SK-N-SH (cell line): ENCODE results near the gene SPOCK3. TPM values are rescaled to one million over a fixed set of nuclear protein-coding genes. Genes with fewer than 3 reads are reported as not detected.

Source experiments
- CTCF ChIA-PET: fragments of 300-600, 350-600 bp; formaldehyde crosslinking; extraction: SDS; loops from one replicate; lab custom pipeline; 2021; lab: Yijun Ruan, JAX
- POLR2A ChIA-PET: fragments of 350-600 bp; sonication (Branson Sonifier 250); formaldehyde crosslinking; extraction: SDS; loops from one replicate; lab custom pipeline; 2020; ENCODE audit warnings: antibody characterized with exemption, inconsistent platforms; lab: Yijun Ruan, JAX
- DNase-seq: peaks from one replicate; pipeline ENCODE4 v3.0.0; 2012
- H2AFZ ChIP-seq: fragments of 200-600 bp; sonication (generic); 2 replicates; pipeline ENCODE4 v1.8.1; 2016; ENCODE audit warnings: antibody characterized with exemption, mild to moderate bottlenecking, low read depth
- H3F3A ChIP-seq: fragments of 200-600 bp; sonication (generic); replicated peaks from 2 replicates; pipeline ENCODE3; 2016; ENCODE audit warnings: antibody characterized with exemption, mild to moderate bottlenecking; ENCODE audit not compliant: insufficient read depth
- H3K27ac ChIP-seq, 2 experiments: fragments of 200-500 bp in 1 of 2; fragments of 200-600 bp in 1 of 2; sonication (Bioruptor generic) in 1 of 2; sonication (generic), shearing (Covaris generic) in 1 of 2; 2 replicates each; pipeline versions ENCODE4 v1.5.1 to v1.6.1; 2014 to 2016; ENCODE audit warnings: low read depth in 2 of 2, inconsistent platforms in 1 of 2, low read length in 1 of 2, mild to moderate bottlenecking in 1 of 2, mixed read lengths in 1 of 2
- H3K27me3 ChIP-seq: fragments of 200-600 bp; sonication (generic), shearing (Covaris generic); 2 replicates; pipeline ENCODE4 v1.6.1; 2016; ENCODE audit warnings: mixed run types; ENCODE audit not compliant: insufficient read depth
- H3K36me3 ChIP-seq, 2 experiments: fragments of 200-500 bp in 1 of 2; fragments of 200-600 bp in 1 of 2; sonication (Bioruptor generic) in 1 of 2; sonication (generic) in 1 of 2; replicated peaks in 1 of 2; 2 replicates each; pipeline versions ENCODE3 to v1.5.1; 2014 to 2016; ENCODE audit warnings: low read length in 1 of 2, mild to moderate bottlenecking in 1 of 2; ENCODE audit not compliant: insufficient read depth in 2 of 2, control insufficient read depth in 1 of 2
- H3K4me1 ChIP-seq, 2 experiments: fragments of 200-500 bp in 1 of 2; fragments of 200-600 bp in 1 of 2; sonication (Bioruptor generic) in 1 of 2; sonication (generic), shearing (Covaris generic) in 1 of 2; 2 replicates each; pipeline versions ENCODE4 v1.5.1 to v1.6.1; 2014 to 2016; ENCODE audit warnings: low read depth in 1 of 2, low read length in 1 of 2, mixed run types in 1 of 2; ENCODE audit not compliant: insufficient read depth in 2 of 2, control insufficient read depth in 1 of 2
- H3K4me2 ChIP-seq: fragments of 200-600 bp; sonication (generic), shearing (Covaris generic); 2 replicates; pipeline ENCODE4 v1.6.1; 2017; ENCODE audit warnings: mixed run types
- H3K4me3 ChIP-seq, 2 experiments: fragments of 200-500 bp in 1 of 2; fragments of 200-600 bp in 1 of 2; sonication (Bioruptor generic) in 1 of 2; sonication (generic), shearing (Covaris generic) in 1 of 2; 2 replicates each; pipeline versions ENCODE4 v1.5.1 to v1.8.1; 2014 to 2016; ENCODE audit warnings: low read depth in 2 of 2, inconsistent platforms in 1 of 2, low read length in 1 of 2, mild to moderate bottlenecking in 1 of 2, mixed read lengths in 1 of 2, moderate library complexity in 1 of 2
- H3K79me2 ChIP-seq: fragments of 200-600 bp; sonication (generic); 2 replicates; pipeline ENCODE4 v1.8.1; 2017; ENCODE audit warnings: mild to moderate bottlenecking; ENCODE audit not compliant: insufficient read depth
- H3K9ac ChIP-seq: fragments of 200-600 bp; sonication (generic); 2 replicates; pipeline ENCODE4 v1.6.1; 2017; ENCODE audit warnings: mixed run types
- H3K9me2 ChIP-seq: fragments of 200-600 bp; sonication (generic); 2 replicates; pipeline ENCODE4 v1.6.1; 2017; ENCODE audit warnings: mixed run types
- H3K9me3 ChIP-seq: fragments of 200-600 bp; sonication (generic); 2 replicates; pipeline ENCODE4 v1.6.1; 2017; ENCODE audit warnings: mixed run types, mild to moderate bottlenecking, moderate library complexity
- H4K20me1 ChIP-seq: fragments of 200-600 bp; sonication (generic); 2 replicates; pipeline ENCODE4 v1.6.1; 2017; ENCODE audit warnings: mild to moderate bottlenecking, mixed run types; ENCODE audit not compliant: insufficient read depth
- CHD2 ChIP-seq: fragments of 150-350 bp; IDR thresholded peaks from 2 replicates; pipeline ENCODE4 v1.6.1; 2018; ENCODE audit warnings: low read length; ENCODE audit not compliant: partially characterized antibody
- ELF1 ChIP-seq: IDR thresholded peaks from 2 replicates; pipeline ENCODE4 v1.4.0; 2012
- EP300 ChIP-seq, 2 experiments: IDR thresholded peaks; 2 replicates each; pipeline versions ENCODE4 v1.4.0 to v1.6.1; 2012; ENCODE audit warnings: borderline replicate concordance in 1 of 2, low read depth in 1 of 2, low read length in 1 of 2
- FOSL2 ChIP-seq: IDR thresholded peaks from 2 replicates; pipeline ENCODE4 v1.4.0; 2012; ENCODE audit warnings: low read depth, mild to moderate bottlenecking, moderate library complexity, borderline replicate concordance
- FOXJ3 ChIP-seq: sonication (generic); formaldehyde crosslinking; IDR thresholded peaks from 2 replicates; pipeline ENCODE4 v1.5.1; 2020; ENCODE audit warnings: mild to moderate bottlenecking, missing genetic modification reagents
- JUND ChIP-seq: IDR thresholded peaks from 2 replicates; pipeline ENCODE4 v1.4.0; 2012
- MEF2A ChIP-seq: IDR thresholded peaks from 2 replicates; pipeline ENCODE4 v1.4.0; 2012; ENCODE audit warnings: low read depth, borderline replicate concordance
- NFIC ChIP-seq: IDR thresholded peaks from 2 replicates; pipeline ENCODE4 v1.4.0; 2012; ENCODE audit warnings: borderline replicate concordance
- NRF1 ChIP-seq: IDR thresholded peaks from 2 replicates; pipeline ENCODE4 v1.6.1; 2012; ENCODE audit warnings: low read depth, mild to moderate bottlenecking, low read length
- POLR2AphosphoS5 ChIP-seq: IDR thresholded peaks from 2 replicates; pipeline ENCODE4 v1.6.1; 2012; ENCODE audit warnings: low read depth, low read length
- RCOR1 ChIP-seq: fragments of 150-350 bp; IDR thresholded peaks from 2 replicates; pipeline ENCODE4 v1.6.1; 2017; ENCODE audit warnings: antibody characterized with exemption, low read length
- RXRA ChIP-seq: IDR thresholded peaks from 2 replicates; pipeline ENCODE4 v1.4.0; 2012; ENCODE audit warnings: low read depth, mild to moderate bottlenecking, borderline replicate concordance
- TEAD4 ChIP-seq: IDR thresholded peaks from 2 replicates; pipeline ENCODE4 v1.4.0; 2012; ENCODE audit warnings: mild to moderate bottlenecking, borderline replicate concordance; ENCODE audit not compliant: insufficient read depth
- WGBS: methylation state at CpG from one replicate; pipeline ENCODE4 v1.1.6; 2017; ENCODE audit warnings: low lambda C conversion rate; 5-methylcytosine and 5-hydroxymethylcytosine counted together
- polyA plus RNA-seq, 3 experiments: library from polyadenylated mRNA; depleted of rRNA; stranded (reverse); fragments of >200 nt; gene quantifications; 2 replicates each; pipeline ENCODE4 v1.2.3, GENCODE V29; 2012
- TF ChIP-seq, protein P1 (sequence below): fragments of 150-350 bp; IDR thresholded peaks from 2 replicates; pipeline ENCODE4 v1.6.1; 2016; ENCODE audit warnings: mild to moderate bottlenecking, low read depth, low read length
- TF ChIP-seq, protein P2 (sequence below): IDR thresholded peaks from 2 replicates; pipeline ENCODE4 v1.6.1; 2012; ENCODE audit warnings: mild to moderate bottlenecking, low read depth, low read length, moderate library complexity
- TF ChIP-seq, protein P3 (sequence below): fragments of 150-350 bp; IDR thresholded peaks from 2 replicates; pipeline ENCODE4 v1.6.1; 2017; ENCODE audit warnings: antibody characterized with exemption, low read length, low read depth, borderline replicate concordance
- TF ChIP-seq, protein P4 (sequence below): fragments of 200-600 bp; sonication (generic); IDR thresholded peaks from 2 replicates; pipeline ENCODE4 v1.6.1; 2017; ENCODE audit warnings: antibody characterized with exemption, mild to moderate bottlenecking, moderate library complexity
- TF ChIP-seq, protein P5 (sequence below): IDR thresholded peaks from 2 replicates; pipeline ENCODE4 v1.4.0; 2012; ENCODE audit warnings: low read depth

SPOCK3 gene
- polyA plus RNA-seq, 1 of the 3 experiments (the other 2 are of a cell fraction), result not detected

DNA sequence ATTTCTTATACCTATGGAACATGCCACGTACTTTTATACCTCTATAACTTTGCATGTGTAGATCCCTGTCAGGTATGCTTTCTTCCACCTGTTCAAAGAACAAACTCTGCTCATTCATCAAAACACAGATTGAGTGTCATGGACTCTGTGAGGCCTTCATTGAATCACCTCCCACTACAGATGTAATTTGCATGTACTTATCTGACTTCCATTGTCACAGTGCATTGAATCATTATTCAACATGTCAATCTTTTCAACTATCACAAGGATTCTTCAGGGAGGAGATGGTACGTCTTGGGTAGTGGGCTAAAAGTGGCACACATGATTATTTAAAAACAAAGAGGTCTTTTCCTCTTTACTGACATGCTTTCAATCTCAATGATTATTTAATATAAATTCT, 24.1 kb downstream of the SPOCK3 start:
- no peak overlapping the region for H3K27ac ChIP-seq
- no peak overlapping the region for H2AFZ ChIP-seq
- H3K4me2 ChIP-seq, result no peak overlapping the region
- no peaks in the 10 kb centered on the region for H4K20me1 ChIP-seq
- no peaks in the 10 kb centered on the region for H3K36me3 ChIP-seq
- no peak for DNase-seq
- no peak overlapping the region for H3K4me3 ChIP-seq
- WGBS, result 14% methylated on average over 2 of the region's 2 CpGs
- H3K4me1 ChIP-seq, result no peaks in the 10 kb centered on the region
- no peaks in the 10 kb centered on the region for H3K79me2 ChIP-seq
- H3K9me2 ChIP-seq, result no peaks in the 10 kb centered on the region
- POLR2A ChIA-PET, result no interaction called here
- H3K9me3 ChIP-seq, result no peaks in the 10 kb centered on the region
- H3K9ac ChIP-seq, result no peak overlapping the region
- TF ChIP-seq, protein P1, sequence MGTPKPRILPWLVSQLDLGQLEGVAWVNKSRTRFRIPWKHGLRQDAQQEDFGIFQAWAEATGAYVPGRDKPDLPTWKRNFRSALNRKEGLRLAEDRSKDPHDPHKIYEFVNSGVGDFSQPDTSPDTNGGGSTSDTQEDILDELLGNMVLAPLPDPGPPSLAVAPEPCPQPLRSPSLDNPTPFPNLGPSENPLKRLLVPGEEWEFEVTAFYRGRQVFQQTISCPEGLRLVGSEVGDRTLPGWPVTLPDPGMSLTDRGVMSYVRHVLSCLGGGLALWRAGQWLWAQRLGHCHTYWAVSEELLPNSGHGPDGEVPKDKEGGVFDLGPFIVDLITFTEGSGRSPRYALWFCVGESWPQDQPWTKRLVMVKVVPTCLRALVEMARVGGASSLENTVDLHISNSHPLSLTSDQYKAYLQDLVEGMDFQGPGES, result no peak
- no peak for TF ChIP-seq NFIC
- TF ChIP-seq CHD2, result no peak
- no peak for TF ChIP-seq FOSL2
- no peak for TF ChIP-seq TEAD4
- TF ChIP-seq, all 33 proteins: peak for 0
- Histone ChIP-seq H3K27me3 (no peaks in the 10 kb centered on the region), H3F3A (no peaks in the 10 kb centered on the region)
- CTCF ChIA-PET, result no interaction called here

DNA sequence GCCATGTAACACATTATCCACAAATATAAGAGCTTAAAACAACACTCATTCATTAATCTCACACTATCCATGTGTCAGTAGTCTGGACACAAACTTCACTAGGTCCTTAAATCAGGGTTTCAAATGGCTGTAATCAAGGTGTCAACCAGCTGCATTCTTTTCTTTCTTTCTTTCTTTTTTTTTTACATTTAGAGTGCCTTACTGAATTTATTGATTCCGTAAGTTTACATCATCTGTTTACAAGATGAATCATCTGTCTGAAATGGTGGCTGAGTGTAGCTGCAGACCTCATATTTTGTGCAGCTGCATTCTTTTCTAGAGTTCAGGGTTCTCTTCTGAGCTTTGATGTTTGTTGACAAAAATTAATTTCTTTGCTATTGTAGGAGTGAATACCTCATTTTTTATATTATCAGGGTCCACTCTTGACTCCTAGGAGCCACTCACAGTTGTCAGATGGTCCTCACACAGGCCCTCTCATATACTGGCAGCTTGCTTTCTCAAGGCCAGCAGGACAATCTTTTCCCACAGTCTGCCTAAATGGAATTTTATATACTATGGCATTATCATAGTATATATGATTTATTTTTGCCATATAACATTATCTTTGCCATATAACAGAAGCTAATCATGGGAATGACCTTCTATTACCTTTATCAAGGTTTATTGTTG, 37.8 kb downstream of the SPOCK3 start:
- CTCF ChIA-PET, result no interaction called here
- TF ChIP-seq, protein P2, sequence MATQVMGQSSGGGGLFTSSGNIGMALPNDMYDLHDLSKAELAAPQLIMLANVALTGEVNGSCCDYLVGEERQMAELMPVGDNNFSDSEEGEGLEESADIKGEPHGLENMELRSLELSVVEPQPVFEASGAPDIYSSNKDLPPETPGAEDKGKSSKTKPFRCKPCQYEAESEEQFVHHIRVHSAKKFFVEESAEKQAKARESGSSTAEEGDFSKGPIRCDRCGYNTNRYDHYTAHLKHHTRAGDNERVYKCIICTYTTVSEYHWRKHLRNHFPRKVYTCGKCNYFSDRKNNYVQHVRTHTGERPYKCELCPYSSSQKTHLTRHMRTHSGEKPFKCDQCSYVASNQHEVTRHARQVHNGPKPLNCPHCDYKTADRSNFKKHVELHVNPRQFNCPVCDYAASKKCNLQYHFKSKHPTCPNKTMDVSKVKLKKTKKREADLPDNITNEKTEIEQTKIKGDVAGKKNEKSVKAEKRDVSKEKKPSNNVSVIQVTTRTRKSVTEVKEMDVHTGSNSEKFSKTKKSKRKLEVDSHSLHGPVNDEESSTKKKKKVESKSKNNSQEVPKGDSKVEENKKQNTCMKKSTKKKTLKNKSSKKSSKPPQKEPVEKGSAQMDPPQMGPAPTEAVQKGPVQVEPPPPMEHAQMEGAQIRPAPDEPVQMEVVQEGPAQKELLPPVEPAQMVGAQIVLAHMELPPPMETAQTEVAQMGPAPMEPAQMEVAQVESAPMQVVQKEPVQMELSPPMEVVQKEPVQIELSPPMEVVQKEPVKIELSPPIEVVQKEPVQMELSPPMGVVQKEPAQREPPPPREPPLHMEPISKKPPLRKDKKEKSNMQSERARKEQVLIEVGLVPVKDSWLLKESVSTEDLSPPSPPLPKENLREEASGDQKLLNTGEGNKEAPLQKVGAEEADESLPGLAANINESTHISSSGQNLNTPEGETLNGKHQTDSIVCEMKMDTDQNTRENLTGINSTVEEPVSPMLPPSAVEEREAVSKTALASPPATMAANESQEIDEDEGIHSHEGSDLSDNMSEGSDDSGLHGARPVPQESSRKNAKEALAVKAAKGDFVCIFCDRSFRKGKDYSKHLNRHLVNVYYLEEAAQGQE, result no peak
- TF ChIP-seq ELF1, result no peak
- no peak for TF ChIP-seq NFIC
- TF ChIP-seq, protein P3, sequence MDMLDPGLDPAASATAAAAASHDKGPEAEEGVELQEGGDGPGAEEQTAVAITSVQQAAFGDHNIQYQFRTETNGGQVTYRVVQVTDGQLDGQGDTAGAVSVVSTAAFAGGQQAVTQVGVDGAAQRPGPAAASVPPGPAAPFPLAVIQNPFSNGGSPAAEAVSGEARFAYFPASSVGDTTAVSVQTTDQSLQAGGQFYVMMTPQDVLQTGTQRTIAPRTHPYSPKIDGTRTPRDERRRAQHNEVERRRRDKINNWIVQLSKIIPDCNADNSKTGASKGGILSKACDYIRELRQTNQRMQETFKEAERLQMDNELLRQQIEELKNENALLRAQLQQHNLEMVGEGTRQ, result no peak
- no peak for TF ChIP-seq EP300 (IDR thresholded peaks at IDR 0.05; ENCODE audit: borderline replicate concordance in 1 of 2, low read depth in 1 of 2, low read length in 1 of 2)
- TF ChIP-seq, protein P1, result no peak
- no peak for TF ChIP-seq FOXJ3
- TF ChIP-seq, protein P4, sequence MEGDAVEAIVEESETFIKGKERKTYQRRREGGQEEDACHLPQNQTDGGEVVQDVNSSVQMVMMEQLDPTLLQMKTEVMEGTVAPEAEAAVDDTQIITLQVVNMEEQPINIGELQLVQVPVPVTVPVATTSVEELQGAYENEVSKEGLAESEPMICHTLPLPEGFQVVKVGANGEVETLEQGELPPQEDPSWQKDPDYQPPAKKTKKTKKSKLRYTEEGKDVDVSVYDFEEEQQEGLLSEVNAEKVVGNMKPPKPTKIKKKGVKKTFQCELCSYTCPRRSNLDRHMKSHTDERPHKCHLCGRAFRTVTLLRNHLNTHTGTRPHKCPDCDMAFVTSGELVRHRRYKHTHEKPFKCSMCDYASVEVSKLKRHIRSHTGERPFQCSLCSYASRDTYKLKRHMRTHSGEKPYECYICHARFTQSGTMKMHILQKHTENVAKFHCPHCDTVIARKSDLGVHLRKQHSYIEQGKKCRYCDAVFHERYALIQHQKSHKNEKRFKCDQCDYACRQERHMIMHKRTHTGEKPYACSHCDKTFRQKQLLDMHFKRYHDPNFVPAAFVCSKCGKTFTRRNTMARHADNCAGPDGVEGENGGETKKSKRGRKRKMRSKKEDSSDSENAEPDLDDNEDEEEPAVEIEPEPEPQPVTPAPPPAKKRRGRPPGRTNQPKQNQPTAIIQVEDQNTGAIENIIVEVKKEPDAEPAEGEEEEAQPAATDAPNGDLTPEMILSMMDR, result no peak
- TF ChIP-seq RXRA, result no peak
- no peak for TF ChIP-seq MEF2A
- no peak for TF ChIP-seq JUND
- no peak for TF ChIP-seq NRF1
- TF ChIP-seq, protein P5, sequence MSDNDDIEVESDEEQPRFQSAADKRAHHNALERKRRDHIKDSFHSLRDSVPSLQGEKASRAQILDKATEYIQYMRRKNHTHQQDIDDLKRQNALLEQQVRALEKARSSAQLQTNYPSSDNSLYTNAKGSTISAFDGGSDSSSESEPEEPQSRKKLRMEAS, result no peak
- no peak for TF ChIP-seq POLR2AphosphoS5
- TF ChIP-seq RCOR1, result no peak
- no peaks in the 10 kb centered on the region for H3K27me3 ChIP-seq
- no peaks in the 10 kb centered on the region for H3K9me3 ChIP-seq
- POLR2A ChIA-PET, result no interaction called here
- no peak overlapping the region for H3K27ac ChIP-seq
- no peak overlapping the region for H3K9ac ChIP-seq
- H3K4me3 ChIP-seq, result no peak overlapping the region
- no peak for DNase-seq
- no peaks in the 10 kb centered on the region for H3F3A ChIP-seq
- no peaks in the 10 kb centered on the region for H3K36me3 ChIP-seq
- H3K4me1 ChIP-seq, result no peaks in the 10 kb centered on the region
- 33% methylated on average over 1 of the region's 1 CpG for WGBS
- no peaks in the 10 kb centered on the region for H3K9me2 ChIP-seq
- no peak overlapping the region for H3K4me2 ChIP-seq
- H3K79me2 ChIP-seq, result no peaks in the 10 kb centered on the region
- H4K20me1 ChIP-seq, result no peaks in the 10 kb centered on the region
- no peak overlapping the region for H2AFZ ChIP-seq
